Upper lobe of left lung (tissue), 4 donors: ENCODE measurements around the gene TGDS.
"Not testable (repeated sequence)": the region's sequence is repeated elsewhere in the genome, so short reads cannot be mapped to it uniquely, and the experiment has no call there.

ENCODE experiments used
- POLR2A ChIP-seq, 4 donors: fragments of 450-650 bp; IDR thresholded peaks; one replicate each; pipeline ENCODE4 v1.5.1; 2016 to 2017; ENCODE audit warnings: antibody characterized with exemption in 4 of 4, mild to moderate bottlenecking in 2 of 4
- TF ChIP-seq, protein P1 (sequence below), 6 experiments: fragments of 450-650 bp in 4 of 6; fragments of 200-600 bp in 2 of 6; sonication (generic) in 2 of 6; IDR thresholded peaks; one replicate each; pipeline ENCODE4 v1.5.1; 2016 to 2019; ENCODE audit warnings: antibody characterized with exemption in 6 of 6

DNA sequence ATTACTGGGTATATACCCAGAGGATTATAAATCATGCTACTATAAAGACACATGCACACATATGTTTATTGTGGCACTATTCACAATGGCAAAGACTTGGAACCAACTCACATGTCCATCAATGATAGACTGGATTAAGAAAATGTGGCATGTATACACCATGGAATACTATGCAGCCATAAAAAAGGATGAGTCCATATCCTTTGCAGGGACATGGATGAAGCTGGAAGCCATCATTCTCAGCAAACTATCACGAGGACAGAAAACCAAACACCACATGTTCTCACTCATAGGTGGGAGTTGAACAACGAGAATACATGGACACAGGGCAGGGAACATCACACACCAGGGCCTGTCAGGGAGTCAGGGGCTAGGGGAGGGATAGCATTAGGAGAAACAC lies 63.7 kb downstream of the TGDS start:
- TF ChIP-seq, protein P1, sequence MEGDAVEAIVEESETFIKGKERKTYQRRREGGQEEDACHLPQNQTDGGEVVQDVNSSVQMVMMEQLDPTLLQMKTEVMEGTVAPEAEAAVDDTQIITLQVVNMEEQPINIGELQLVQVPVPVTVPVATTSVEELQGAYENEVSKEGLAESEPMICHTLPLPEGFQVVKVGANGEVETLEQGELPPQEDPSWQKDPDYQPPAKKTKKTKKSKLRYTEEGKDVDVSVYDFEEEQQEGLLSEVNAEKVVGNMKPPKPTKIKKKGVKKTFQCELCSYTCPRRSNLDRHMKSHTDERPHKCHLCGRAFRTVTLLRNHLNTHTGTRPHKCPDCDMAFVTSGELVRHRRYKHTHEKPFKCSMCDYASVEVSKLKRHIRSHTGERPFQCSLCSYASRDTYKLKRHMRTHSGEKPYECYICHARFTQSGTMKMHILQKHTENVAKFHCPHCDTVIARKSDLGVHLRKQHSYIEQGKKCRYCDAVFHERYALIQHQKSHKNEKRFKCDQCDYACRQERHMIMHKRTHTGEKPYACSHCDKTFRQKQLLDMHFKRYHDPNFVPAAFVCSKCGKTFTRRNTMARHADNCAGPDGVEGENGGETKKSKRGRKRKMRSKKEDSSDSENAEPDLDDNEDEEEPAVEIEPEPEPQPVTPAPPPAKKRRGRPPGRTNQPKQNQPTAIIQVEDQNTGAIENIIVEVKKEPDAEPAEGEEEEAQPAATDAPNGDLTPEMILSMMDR (IDR thresholded peaks at IDR 0.05) = not testable (repeated sequence)
- not testable (repeated sequence) for TF ChIP-seq POLR2A (IDR thresholded peaks at IDR 0.05)
